ENCODE data around the gene FAM53A. TPM values are rescaled to one million over a fixed set of nuclear protein-coding genes. Genes with fewer than 3 reads are reported as not detected.

FAM53A gene
- total and polyA plus RNA-seq, 4 experiments from 2014 or later: 0.89 to 2.8 (median 1.7) TPM

GRCh38 chr4:1633993-1634392 lies 50.1 kb downstream of the FAM53A start:
- Histone ChIP-seq H3K9me3 (ENCODE audit: control insufficient read depth in 1 of 2, low read length in 2 of 2) (no peaks in the 10 kb centered on the region), H3K27me3 (ENCODE audit: insufficient read depth, low read length) (no peaks in the 10 kb centered on the region), H3K36me3 (ENCODE audit: insufficient read depth, low read length) (no peaks in the 10 kb centered on the region), H3K27ac (ENCODE audit: low read depth, low read length) (no peak overlapping the region), H3K4me1 (ENCODE audit: insufficient read depth, low read length) (no peaks in the 10 kb centered on the region), H3K4me3 (ENCODE audit: low read length in 2 of 2) (no peak overlapping the region)
- peaks cover 0 to 2% (median 0%) of the 10 kb centered on the region in 8 donors for H3K9me3 Mint-ChIP-seq
- peaks cover 2 to 3% of the 10 kb centered on the region in 2 donors for H3K27me3 Mint-ChIP-seq
- peak in 1 of 5 donors; percentile 7 for DNase-seq
- intact Hi-C loops (cut with micrococcal nuclease): no loop called here
- H3K4me3 Mint-ChIP-seq: no peak overlapping the region
- ChIA-PET POLR2A (ENCODE audit: partially characterized antibody) (no interaction called here), CTCF (ENCODE audit: partially characterized antibody) (no interaction called here)
- H3K27ac Mint-ChIP-seq: peak overlapping the region in 1 of 7 donors; percentile 57
- H3K4me1 Mint-ChIP-seq: no peaks in the 10 kb centered on the region
- H3K36me3 Mint-ChIP-seq: no peaks in the 10 kb centered on the region

- Histone ChIP-seq H3K27me3 (ENCODE audit: insufficient read depth, low read length) (no peaks in the 10 kb centered on the region), H3K36me3 (ENCODE audit: insufficient read depth, low read length) (no peaks in the 10 kb centered on the region), H3K27ac (ENCODE audit: low read depth, low read length) (no peak overlapping the region), H3K4me1 (ENCODE audit: insufficient read depth, low read length) (no peaks in the 10 kb centered on the region), H3K4me3 (ENCODE audit: low read length in 2 of 2) (no peak overlapping the region), H3K9me3 (ENCODE audit: control insufficient read depth in 1 of 2, low read length in 2 of 2) (no peaks in the 10 kb centered on the region)
- CTCF ChIA-PET (ENCODE audit: partially characterized antibody): interaction anchor here (1.5 to 2.0 kb wide), 2 partner anchors 9 to 277 kb away, joined by 4 to 9 read pairs; no protein-coding TSS in a partner anchor
- Mint-ChIP-seq H3K4me1 (no peaks in the 10 kb centered on the region), H3K4me3 (no peak overlapping the region), H3K36me3 (no peaks in the 10 kb centered on the region), H3K9me3 (peaks cover 0 to 2% (median 0%) of the 10 kb centered on the region in 8 donors), H3K27ac (peak overlapping the region in 1 of 7 donors; percentile 4), H3K27me3 (peaks cover 2 to 3% of the 10 kb centered on the region in 2 donors)
- DNase-seq: peak in 1 of 5 donors; percentile 29
- intact Hi-C loops (cut with micrococcal nuclease): no loop called here
- POLR2A ChIA-PET (ENCODE audit: partially characterized antibody): no interaction called here
These were observed 51.7 kb downstream of the FAM53A start for GRCh38 chr4:1632109-1633104.

DNA sequence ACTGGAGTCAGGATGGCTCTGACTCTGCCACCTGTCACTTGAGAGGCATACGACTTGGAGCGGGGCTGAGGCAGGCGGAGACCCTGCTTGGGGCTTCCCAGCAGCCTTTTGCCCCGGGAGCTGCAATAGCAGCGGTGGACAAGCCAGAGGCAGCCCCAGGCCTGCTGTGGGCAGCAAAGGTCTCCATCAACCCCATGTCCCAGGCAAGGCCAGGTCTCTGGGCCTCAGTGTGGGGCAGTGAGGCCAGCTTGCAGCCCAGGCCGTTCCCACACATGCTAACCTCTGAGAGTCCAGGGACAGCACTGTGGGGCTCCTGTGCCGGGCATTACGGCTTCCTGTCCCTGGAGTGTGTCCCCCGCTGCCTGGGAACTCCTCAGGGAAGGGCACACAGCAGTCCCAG lies 53.0 kb downstream of the FAM53A start:
- H3K4me3 Mint-ChIP-seq: no peak overlapping the region
- H3K4me1 Mint-ChIP-seq: no peaks in the 10 kb centered on the region
- Histone ChIP-seq H3K4me1 (ENCODE audit: insufficient read depth, low read length) (no peaks in the 10 kb centered on the region), H3K27ac (ENCODE audit: low read depth, low read length) (no peak overlapping the region), H3K36me3 (ENCODE audit: insufficient read depth, low read length) (no peaks in the 10 kb centered on the region), H3K27me3 (ENCODE audit: insufficient read depth, low read length) (no peaks in the 10 kb centered on the region), H3K9me3 (ENCODE audit: control insufficient read depth in 1 of 2, low read length in 2 of 2) (no peaks in the 10 kb centered on the region), H3K4me3 (ENCODE audit: low read length in 2 of 2) (no peak overlapping the region)
- H3K9me3 Mint-ChIP-seq: peaks cover 0 to 2% (median 0%) of the 10 kb centered on the region in 8 donors
- no peak overlapping the region for H3K27ac Mint-ChIP-seq
- ChIA-PET POLR2A (ENCODE audit: partially characterized antibody) (no interaction called here), CTCF (ENCODE audit: partially characterized antibody) (interaction anchor here (1.5 to 2.0 kb wide), 2 partner anchors 10 to 275 kb away, joined by 4 to 9 read pairs; no protein-coding TSS in a partner anchor)
- intact Hi-C loops (cut with micrococcal nuclease): no loop called here
- no peak for DNase-seq
- peaks cover 0 to 3% of the 10 kb centered on the region in 2 donors for H3K27me3 Mint-ChIP-seq
- no peaks in the 10 kb centered on the region for H3K36me3 Mint-ChIP-seq

GRCh38 chr4:1630266-1630665 lies 53.8 kb downstream of the FAM53A start:
- ChIA-PET POLR2A (ENCODE audit: partially characterized antibody) (interaction anchor here (1.6 kb wide), 1 partner anchor 50 kb away, joined by 4 read pairs; no protein-coding TSS in a partner anchor), CTCF (ENCODE audit: partially characterized antibody) (interaction anchor here (1.1 to 2.0 kb wide), 9 partner anchors 12 to 499 kb away, joined by 3 to 16 read pairs (median 6); no protein-coding TSS in a partner anchor)
- Histone ChIP-seq H3K4me1 (ENCODE audit: insufficient read depth, low read length) (no peaks in the 10 kb centered on the region), H3K4me3 (ENCODE audit: low read length in 2 of 2) (no peak overlapping the region), H3K9me3 (ENCODE audit: control insufficient read depth in 1 of 2, low read length in 2 of 2) (no peaks in the 10 kb centered on the region), H3K27me3 (ENCODE audit: insufficient read depth, low read length) (no peaks in the 10 kb centered on the region), H3K27ac (ENCODE audit: low read depth, low read length) (no peak overlapping the region), H3K36me3 (ENCODE audit: insufficient read depth, low read length) (no peaks in the 10 kb centered on the region)
- no peaks in the 10 kb centered on the region for H3K9me3 Mint-ChIP-seq
- H3K36me3 Mint-ChIP-seq: no peaks in the 10 kb centered on the region
- peak in 1 of 5 donors; percentile 9 for DNase-seq
- peaks cover 0 to 3% of the 10 kb centered on the region in 2 donors for H3K27me3 Mint-ChIP-seq
- intact Hi-C loops (cut with micrococcal nuclease): no loop called here
- H3K27ac Mint-ChIP-seq: no peak overlapping the region
- H3K4me3 Mint-ChIP-seq: no peak overlapping the region
- no peaks in the 10 kb centered on the region for H3K4me1 Mint-ChIP-seq

- no peak overlapping the region for H3K27ac ChIP-seq (ENCODE audit: low read depth, low read length)
- POLR2A ChIA-PET (ENCODE audit: partially characterized antibody): interaction anchor here (1.1 to 1.6 kb wide), 5 partner anchors 11 to 380 kb away, joined by 3 to 9 read pairs (median 4); no protein-coding TSS in a partner anchor
- H3K27ac Mint-ChIP-seq: no peak overlapping the region
- intact Hi-C loops (cut with micrococcal nuclease): loop anchor here (1.0 kb wide), 1 partner anchor 499 kb away; no protein-coding TSS in a partner anchor
- H3K4me1 Mint-ChIP-seq: no peaks in the 10 kb centered on the region
- H3K4me3 ChIP-seq (ENCODE audit: low read length in 2 of 2): no peak overlapping the region
- DNase-seq: peak in 1 of 5 donors; percentile 7
- H3K4me1 ChIP-seq (ENCODE audit: insufficient read depth, low read length): no peaks in the 10 kb centered on the region
- CTCF ChIA-PET (ENCODE audit: partially characterized antibody): interaction anchor here (0.8 to 1.9 kb wide), 13 partner anchors 9 to 499 kb away, joined by 3 to 16 read pairs (median 4); no protein-coding TSS in a partner anchor
- H3K36me3 ChIP-seq (ENCODE audit: insufficient read depth, low read length): no peaks in the 10 kb centered on the region
- H3K9me3 ChIP-seq (ENCODE audit: control insufficient read depth in 1 of 2, low read length in 2 of 2): no peaks in the 10 kb centered on the region
- H3K4me3 Mint-ChIP-seq: no peak overlapping the region
- H3K9me3 Mint-ChIP-seq: no peaks in the 10 kb centered on the region
- H3K36me3 Mint-ChIP-seq: no peaks in the 10 kb centered on the region
- no peaks in the 10 kb centered on the region for H3K27me3 ChIP-seq (ENCODE audit: insufficient read depth, low read length)
- no peaks in the 10 kb centered on the region for H3K27me3 Mint-ChIP-seq
These were observed 54.4 kb downstream of the FAM53A start for GRCh38 chr4:1629699-1630083.

GRCh38 chr4:1628892-1629698 lies 55.0 kb downstream of the FAM53A start:
- H3K36me3 Mint-ChIP-seq: no peaks in the 10 kb centered on the region
- H3K9me3 Mint-ChIP-seq: no peaks in the 10 kb centered on the region
- no peak overlapping the region for H3K27ac ChIP-seq (ENCODE audit: low read depth, low read length)
- no peaks in the 10 kb centered on the region for H3K4me1 ChIP-seq (ENCODE audit: insufficient read depth, low read length)
- no peaks in the 10 kb centered on the region for H3K36me3 ChIP-seq (ENCODE audit: insufficient read depth, low read length)
- no peak overlapping the region for H3K4me3 Mint-ChIP-seq
- no peaks in the 10 kb centered on the region for H3K27me3 Mint-ChIP-seq
- peak; percentile 46 to 72 (median 64) for DNase-seq
- no peaks in the 10 kb centered on the region for H3K27me3 ChIP-seq (ENCODE audit: insufficient read depth, low read length)
- no peaks in the 10 kb centered on the region for H3K9me3 ChIP-seq (ENCODE audit: control insufficient read depth in 1 of 2, low read length in 2 of 2)
- POLR2A ChIA-PET (ENCODE audit: partially characterized antibody): interaction anchor here (1.1 to 1.6 kb wide), 5 partner anchors 10 to 380 kb away, joined by 3 to 9 read pairs (median 4); no protein-coding TSS in a partner anchor
- no peaks in the 10 kb centered on the region for H3K4me1 Mint-ChIP-seq
- intact Hi-C loops (cut with micrococcal nuclease): loop anchor here (1.0 kb wide), 1 partner anchor 499 kb away; no protein-coding TSS in a partner anchor
- H3K4me3 ChIP-seq (ENCODE audit: low read length in 2 of 2): no peak overlapping the region
- H3K27ac Mint-ChIP-seq: no peak overlapping the region
- CTCF ChIA-PET (ENCODE audit: partially characterized antibody): interaction anchor here (0.8 to 1.9 kb wide), 13 partner anchors 9 to 498 kb away, joined by 3 to 16 read pairs (median 4); no protein-coding TSS in a partner anchor
